Measurements from ENCODE around the gene ZBTB46. TPM values are rescaled to one million over a fixed set of nuclear protein-coding genes. Genes with fewer than 3 reads are reported as not detected.
A peak's percentile ranks its signal among the peaks of the same experiment; 100 is the strongest.

The ZBTB46 gene
- total RNA-seq, 2 experiments from 2014 or later, result 0.67 to 1.3 TPM

DNA sequence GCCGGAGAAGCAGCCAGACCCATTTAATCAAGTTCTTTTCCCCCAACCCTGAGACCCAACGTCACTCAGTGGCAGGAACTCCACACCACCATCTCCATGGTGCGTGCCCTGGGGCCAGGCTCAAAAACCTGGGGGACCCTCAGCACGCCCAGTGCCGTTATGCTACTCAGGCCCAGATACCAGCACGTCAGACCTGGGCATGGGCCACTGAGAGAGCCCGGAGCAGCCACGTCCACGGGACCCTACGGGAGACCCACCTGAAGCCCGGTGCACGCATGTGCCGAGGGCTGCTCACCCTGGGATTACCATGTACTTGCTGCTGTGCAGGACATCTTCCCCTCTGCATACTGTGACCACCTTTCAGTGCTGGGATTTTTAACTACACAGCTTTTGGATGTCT is 77.7 kb downstream of the ZBTB46 start:
- Histone ChIP-seq H3K4me2 (ENCODE audit: low read length) (no peak overlapping the region), H2AFZ (ENCODE audit: low read length) (no peak overlapping the region), H3K9me2 (ENCODE audit: insufficient read depth, low read length) (no peaks in the 10 kb centered on the region), H3K9me3 (ENCODE audit: low read length) (no peaks in the 10 kb centered on the region), H4K20me1 (ENCODE audit: insufficient read depth, low read length) (no peaks in the 10 kb centered on the region), H3K79me2 (ENCODE audit: insufficient read depth, low read depth, low read length) (no peaks in the 10 kb centered on the region), H3K27ac (ENCODE audit: low read depth, low read length, poor library complexity, severe bottlenecking) (no peak overlapping the region), H3K4me1 (ENCODE audit: insufficient read depth, low read length, poor library complexity, severe bottlenecking) (peaks cover 10% of the 10 kb centered on the region), H3K4me3 (ENCODE audit: low read depth, low read length, poor library complexity, severe bottlenecking) (no peak overlapping the region), H3K36me3 (ENCODE audit: insufficient read depth, low read length) (no peaks in the 10 kb centered on the region)
- ChIA-PET POLR2A (no interaction called here), CTCF (ENCODE audit: unreplicated experiment) (no interaction called here)
- TF ChIP-seq EZH2phosphoT487 (IDR thresholded peaks at IDR 0.05; ENCODE audit: borderline replicate concordance, low read depth, low read length), result no peak
- TF ChIP-seq, protein P1, sequence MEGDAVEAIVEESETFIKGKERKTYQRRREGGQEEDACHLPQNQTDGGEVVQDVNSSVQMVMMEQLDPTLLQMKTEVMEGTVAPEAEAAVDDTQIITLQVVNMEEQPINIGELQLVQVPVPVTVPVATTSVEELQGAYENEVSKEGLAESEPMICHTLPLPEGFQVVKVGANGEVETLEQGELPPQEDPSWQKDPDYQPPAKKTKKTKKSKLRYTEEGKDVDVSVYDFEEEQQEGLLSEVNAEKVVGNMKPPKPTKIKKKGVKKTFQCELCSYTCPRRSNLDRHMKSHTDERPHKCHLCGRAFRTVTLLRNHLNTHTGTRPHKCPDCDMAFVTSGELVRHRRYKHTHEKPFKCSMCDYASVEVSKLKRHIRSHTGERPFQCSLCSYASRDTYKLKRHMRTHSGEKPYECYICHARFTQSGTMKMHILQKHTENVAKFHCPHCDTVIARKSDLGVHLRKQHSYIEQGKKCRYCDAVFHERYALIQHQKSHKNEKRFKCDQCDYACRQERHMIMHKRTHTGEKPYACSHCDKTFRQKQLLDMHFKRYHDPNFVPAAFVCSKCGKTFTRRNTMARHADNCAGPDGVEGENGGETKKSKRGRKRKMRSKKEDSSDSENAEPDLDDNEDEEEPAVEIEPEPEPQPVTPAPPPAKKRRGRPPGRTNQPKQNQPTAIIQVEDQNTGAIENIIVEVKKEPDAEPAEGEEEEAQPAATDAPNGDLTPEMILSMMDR (conservative IDR thresholded peaks at IDR 0.05; ENCODE audit: low read length), result no peak
- DNase-seq (ENCODE audit: low spot score), result no peak
- no TSS peak for BruUV-seq (replicated peaks)
- intact Hi-C loops (cut with micrococcal nuclease; ENCODE audit: unreplicated experiment), result no loop called here

DNA sequence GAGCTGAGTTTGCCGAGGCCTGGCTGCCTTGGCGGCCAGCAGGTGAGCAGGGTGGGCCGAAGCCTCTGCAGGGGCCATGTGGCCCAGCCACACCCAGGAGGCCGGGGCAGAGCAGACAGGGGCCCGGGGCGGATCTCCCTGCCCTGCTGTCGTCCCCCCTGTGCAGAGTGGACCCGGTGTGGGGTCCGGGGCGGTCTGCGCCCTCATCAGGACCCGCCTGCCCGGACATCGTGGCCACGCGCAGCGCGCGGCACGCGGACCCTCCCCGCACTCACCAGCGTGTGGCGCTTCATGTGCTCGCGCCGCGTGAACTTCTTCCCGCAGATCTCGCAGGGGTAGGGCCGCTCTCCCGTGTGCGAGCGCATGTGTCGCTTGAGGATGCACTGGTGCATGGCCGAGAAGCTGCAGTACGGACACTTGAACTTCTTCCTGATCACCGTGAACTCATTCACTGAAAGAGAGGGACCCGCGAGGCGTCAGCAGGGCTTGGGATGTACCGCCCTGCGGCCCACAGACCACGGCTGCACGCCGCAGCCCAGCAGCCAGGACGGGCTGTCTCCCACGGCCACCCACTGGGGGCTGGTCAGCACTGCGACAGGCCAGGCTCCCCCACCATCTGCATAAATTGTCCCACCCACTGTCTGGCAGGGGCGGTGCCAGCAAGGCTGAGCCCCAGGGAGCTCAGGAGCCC is 78.5 kb downstream of the ZBTB46 start:
- no peaks in the 10 kb centered on the region for H3K9me3 ChIP-seq (ENCODE audit: low read length)
- H3K79me2 ChIP-seq (ENCODE audit: insufficient read depth, low read depth, low read length), result no peaks in the 10 kb centered on the region
- DNase-seq (ENCODE audit: low spot score), result no peak
- H3K4me2 ChIP-seq (ENCODE audit: low read length), result no peak overlapping the region
- no TSS peak for BruUV-seq (replicated peaks)
- no peak overlapping the region for H3K4me3 ChIP-seq (ENCODE audit: low read depth, low read length, poor library complexity, severe bottlenecking)
- H3K27ac ChIP-seq (ENCODE audit: low read depth, low read length, poor library complexity, severe bottlenecking), result no peak overlapping the region
- H3K4me1 ChIP-seq (ENCODE audit: insufficient read depth, low read length, poor library complexity, severe bottlenecking), result peaks cover 18% of the 10 kb centered on the region
- intact Hi-C loops (cut with micrococcal nuclease; ENCODE audit: unreplicated experiment), result no loop called here
- H2AFZ ChIP-seq (ENCODE audit: low read length), result no peak overlapping the region
- TF ChIP-seq, protein P1 (conservative IDR thresholded peaks at IDR 0.05; ENCODE audit: low read length), result peak; percentile 30; the same call in 1 of the 2 replicates
- no peak for TF ChIP-seq EZH2phosphoT487 (IDR thresholded peaks at IDR 0.05; ENCODE audit: borderline replicate concordance, low read depth, low read length)
- ChIA-PET POLR2A (no interaction called here), CTCF (ENCODE audit: unreplicated experiment) (no interaction called here)
- H3K9me2 ChIP-seq (ENCODE audit: insufficient read depth, low read length), result no peaks in the 10 kb centered on the region
- no peaks in the 10 kb centered on the region for H3K36me3 ChIP-seq (ENCODE audit: insufficient read depth, low read length)
- H4K20me1 ChIP-seq (ENCODE audit: insufficient read depth, low read length), result no peaks in the 10 kb centered on the region

DNA sequence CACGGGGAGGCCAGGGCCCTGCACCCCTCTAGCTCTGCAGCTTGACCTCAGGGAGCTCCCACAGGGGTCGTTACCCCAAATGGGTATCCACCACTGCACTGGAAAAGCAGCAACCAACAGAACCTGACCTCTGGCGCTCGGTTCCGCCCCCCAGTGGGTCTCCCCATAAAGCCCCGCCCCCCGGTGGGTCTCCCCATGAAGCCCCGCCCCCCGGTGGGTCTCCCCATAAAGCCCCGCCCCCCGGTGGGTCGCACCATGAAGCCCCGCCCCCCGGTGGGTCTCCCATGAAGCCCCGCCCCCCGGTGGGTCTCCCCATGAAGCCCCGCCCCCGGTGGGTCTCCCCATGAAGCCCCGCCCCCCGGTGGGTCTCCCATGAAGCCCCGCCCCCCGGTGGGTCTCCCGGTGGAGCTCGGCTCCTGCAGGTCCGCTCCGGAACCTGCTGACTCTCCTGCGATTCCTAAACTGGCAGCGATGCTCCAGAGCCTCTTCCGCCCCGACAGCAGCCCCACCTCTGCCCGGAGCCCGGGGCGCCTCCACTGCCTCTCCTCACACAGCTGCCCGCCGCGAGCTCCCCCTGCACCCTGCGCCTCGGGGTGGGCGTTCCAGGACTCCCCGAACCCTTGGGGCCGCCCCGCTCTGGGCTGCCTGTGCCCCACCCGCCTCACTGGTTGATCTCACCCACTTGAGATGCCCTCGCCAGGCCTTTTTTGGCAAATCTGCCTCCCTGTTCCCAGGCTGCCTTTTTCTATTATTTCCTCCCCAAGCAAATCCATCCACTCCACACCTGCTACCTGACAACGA is 79.4 kb downstream of the ZBTB46 start:
- no peak for DNase-seq (ENCODE audit: low spot score)
- BruUV-seq (replicated peaks), result no TSS peak

More for the DNA sequence above, 79.4 kb downstream of the ZBTB46 start:
- Histone ChIP-seq H3K36me3 (ENCODE audit: insufficient read depth, low read length) (no peaks in the 10 kb centered on the region), H3K9me2 (ENCODE audit: insufficient read depth, low read length) (no peaks in the 10 kb centered on the region), H3K27ac (ENCODE audit: low read depth, low read length, poor library complexity, severe bottlenecking) (no peak overlapping the region), H2AFZ (ENCODE audit: low read length) (no peak overlapping the region), H3K79me2 (ENCODE audit: insufficient read depth, low read depth, low read length) (no peaks in the 10 kb centered on the region), H3K4me2 (ENCODE audit: low read length) (no peak overlapping the region), H3K4me3 (ENCODE audit: low read depth, low read length, poor library complexity, severe bottlenecking) (no peak overlapping the region), H3K9me3 (ENCODE audit: low read length) (no peaks in the 10 kb centered on the region), H4K20me1 (ENCODE audit: insufficient read depth, low read length) (no peaks in the 10 kb centered on the region), H3K4me1 (ENCODE audit: insufficient read depth, low read length, poor library complexity, severe bottlenecking) (peaks cover 26% of the 10 kb centered on the region)
- no peak for TF ChIP-seq EZH2phosphoT487 (IDR thresholded peaks at IDR 0.05; ENCODE audit: borderline replicate concordance, low read depth, low read length)
- TF ChIP-seq, protein P1 (conservative IDR thresholded peaks at IDR 0.05; ENCODE audit: low read length), result no peak
- CTCF ChIA-PET (ENCODE audit: unreplicated experiment), result no interaction called here
- intact Hi-C loops (cut with micrococcal nuclease; ENCODE audit: unreplicated experiment), result no loop called here
- POLR2A ChIA-PET, result no interaction called here

Data from OCI-LY7 (cell line).